HFFc6 (cell line): Measurements from ENCODE around the gene ZNF513. TPM values are rescaled to one million over a fixed set of nuclear protein-coding genes. Genes with fewer than 3 reads are reported as not detected.

ENCODE experiments used
- DNase-seq: peaks from one replicate; pipeline ENCODE4 v3.0.0-alpha.2; 2018
- H3K27ac Mint-ChIP-seq: 2 replicates; pipeline ENCODE4 v1.8.0; 2020; ENCODE audit warnings: mild to moderate bottlenecking, mixed read lengths
- H3K27me3 Mint-ChIP-seq: 2 replicates; pipeline ENCODE4 v1.8.0; 2021; ENCODE audit warnings: mild to moderate bottlenecking, moderate library complexity, mixed read lengths; ENCODE audit not compliant: insufficient read depth
- H3K36me3 Mint-ChIP-seq: 2 replicates; pipeline ENCODE4 v1.8.0; 2021; ENCODE audit warnings: low read depth, mixed read lengths
- H3K4me1 Mint-ChIP-seq: 2 replicates; pipeline ENCODE4 v1.8.0; 2020; ENCODE audit warnings: low read depth, mixed read lengths
- H3K4me3 Mint-ChIP-seq: 2 replicates; pipeline ENCODE4 v1.8.0; 2020; ENCODE audit warnings: mild to moderate bottlenecking, moderate library complexity, mixed read lengths
- H3K9me3 Mint-ChIP-seq: 2 replicates; pipeline ENCODE4 v1.8.0; 2020; ENCODE audit warnings: mild to moderate bottlenecking, mixed read lengths
- CTCF ChIP-seq: fragments of 200-600 bp; sonication (generic); IDR thresholded peaks from 2 replicates; pipeline ENCODE4 v1.5.0; 2021; ENCODE audit warnings: antibody characterized with exemption, mild to moderate bottlenecking
- total RNA-seq, 6 experiments: library from RNA; stranded (reverse); fragmentation: NEBNext Ultra II Directional; extraction: Animal tissue kit (Norgen Biotek cat#: 25700); gene quantifications; 2 replicates in 1 of 6; 3 replicates in 5 of 6; pipeline ENCODE4 v1.2.3, GENCODE V29; 2021

The ZNF513 gene
- total RNA-seq, 6 experiments from 2014 or later = 11.9 to 15.3 (median 12.8) TPM

GRCh38 chr2:27369471-27370025 lies 11.0 kb downstream of the ZNF513 start:
- Mint-ChIP-seq H3K4me1 (peaks cover 31% of the 10 kb centered on the region), H3K27me3 (peaks cover 4% of the 10 kb centered on the region), H3K36me3 (peaks cover 52% of the 10 kb centered on the region), H3K4me3 (peak overlapping the region; percentile 90), H3K27ac (peak overlapping the region; percentile 94), H3K9me3 (no peaks in the 10 kb centered on the region)
- DNase-seq = peak; percentile 37
- TF ChIP-seq CTCF = no peak

- no peak for DNase-seq
- Mint-ChIP-seq H3K4me3 (no peak overlapping the region), H3K27ac (no peak overlapping the region), H3K4me1 (peaks cover 7% of the 10 kb centered on the region), H3K9me3 (no peaks in the 10 kb centered on the region), H3K36me3 (peaks cover 38% of the 10 kb centered on the region), H3K27me3 (no peaks in the 10 kb centered on the region; the same call in 1 of the 2 replicates)
- no peak for TF ChIP-seq CTCF
These were observed 16.6 kb downstream of the ZNF513 start for GRCh38 chr2:27363933-27364332.

- no peak for DNase-seq
- peaks cover 39% of the 10 kb centered on the region for H3K36me3 Mint-ChIP-seq
- H3K4me3 Mint-ChIP-seq = no peak overlapping the region
These were observed 17.7 kb downstream of the ZNF513 start for GRCh38 chr2:27362678-27363420.

GRCh38 chr2:27356382-27357181 lies 24.0 kb downstream of the ZNF513 start, which contains the start of gene GTF3C2:
TSS of gene GTF3C2 (minus strand) at chr2:27356764. CDS start at chr2:27343554, 13,210 bp downstream.
- Mint-ChIP-seq H3K4me3 (peak within 1 kb of the TSS; percentile 99), H3K27ac (peak within 1 kb of the TSS; percentile 99), H3K27me3 (peaks cover 4% of the 10 kb centered on the region), H3K4me1 (peaks cover 48% of the 10 kb centered on the region), H3K9me3 (no peaks in the 10 kb centered on the region), H3K36me3 (peaks cover 12% of the 10 kb centered on the region)
- peak; percentile 94 for DNase-seq
- TF ChIP-seq CTCF = peak; percentile 40

More at GRCh38 chr2:27362678-27363420, 17.7 kb downstream of the ZNF513 start:
- peaks cover 10% of the 10 kb centered on the region for H3K4me1 Mint-ChIP-seq
- no peaks in the 10 kb centered on the region for H3K9me3 Mint-ChIP-seq
- TF ChIP-seq CTCF = no peak
- H3K27me3 Mint-ChIP-seq = no peaks in the 10 kb centered on the region; the same call in 1 of the 2 replicates
- peak overlapping the region; percentile 32; the same call in 1 of the 2 replicates for H3K27ac Mint-ChIP-seq

- peaks cover 12% of the 10 kb centered on the region for H3K36me3 Mint-ChIP-seq
- H3K27me3 Mint-ChIP-seq = peaks cover 4% of the 10 kb centered on the region
- DNase-seq = peak; percentile 57
- H3K27ac Mint-ChIP-seq = peak overlapping the region; percentile 99
- no peaks in the 10 kb centered on the region for H3K9me3 Mint-ChIP-seq
- H3K4me3 Mint-ChIP-seq = peak overlapping the region; percentile 99
- H3K4me1 Mint-ChIP-seq = peaks cover 49% of the 10 kb centered on the region
- no peak for TF ChIP-seq CTCF
These were observed 24.5 kb downstream of the ZNF513 start for GRCh38 chr2:27356056-27356381.
